ENCODE results near the gene GLCCI1.

GRCh38 chr7:8000315-8000941, 31.8 kb downstream of the GLCCI1 start:
- TF ChIP-seq CTCF (IDR thresholded peaks at IDR 0.05; ENCODE audit: insufficient read depth, low read length) (no peak), POLR2AphosphoS5 (IDR thresholded peaks at IDR 0.05; ENCODE audit: low read depth) (no peak)
